ENCODE data around the gene DNAJC18.
"Not testable (repeated sequence)": the region's sequence is repeated elsewhere in the genome, so short reads cannot be mapped to it uniquely, and the experiment has no call there.

The DNAJC18 gene

DNA sequence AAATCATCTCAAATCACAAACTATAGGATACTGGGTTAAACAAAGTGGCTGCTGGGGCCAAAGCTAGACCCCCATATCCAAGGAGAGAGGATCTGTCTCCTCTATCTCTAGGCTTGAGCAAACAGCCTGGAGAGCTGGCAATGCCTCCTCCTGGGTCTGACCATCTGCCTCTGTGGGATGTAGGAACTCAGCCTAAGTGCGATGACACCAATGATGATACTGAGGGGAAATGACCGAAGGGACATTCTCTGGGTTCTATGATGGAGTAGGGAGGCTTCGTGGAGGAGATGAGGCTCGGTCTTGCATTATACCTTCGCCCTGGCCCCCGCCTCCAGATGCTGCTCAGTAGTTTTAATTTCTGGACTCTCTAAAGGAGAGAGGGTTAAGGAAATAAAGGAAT, 26.2 kb downstream of the DNAJC18 start:
- Histone ChIP-seq H3K36me3 (ENCODE audit: control insufficient read depth, insufficient read depth, low read length) (no peaks in the 10 kb centered on the region), H3K27me3 (ENCODE audit: control insufficient read depth, insufficient read depth, low read length) (no peaks in the 10 kb centered on the region), H3K4me3 (ENCODE audit: low read depth, low read length) (no peak overlapping the region), H3K9me3 (ENCODE audit: control insufficient read depth, low read length) (no peaks in the 10 kb centered on the region), H3K4me2 (ENCODE audit: low read length) (no peak overlapping the region), H3K4me1 (peaks cover 3% of the 10 kb centered on the region), H2AFZ (no peak overlapping the region), H3K27ac (no peak overlapping the region), H3K79me2 (no peaks in the 10 kb centered on the region), H3K9ac (no peak overlapping the region)
- TF ChIP-seq, protein P1, sequence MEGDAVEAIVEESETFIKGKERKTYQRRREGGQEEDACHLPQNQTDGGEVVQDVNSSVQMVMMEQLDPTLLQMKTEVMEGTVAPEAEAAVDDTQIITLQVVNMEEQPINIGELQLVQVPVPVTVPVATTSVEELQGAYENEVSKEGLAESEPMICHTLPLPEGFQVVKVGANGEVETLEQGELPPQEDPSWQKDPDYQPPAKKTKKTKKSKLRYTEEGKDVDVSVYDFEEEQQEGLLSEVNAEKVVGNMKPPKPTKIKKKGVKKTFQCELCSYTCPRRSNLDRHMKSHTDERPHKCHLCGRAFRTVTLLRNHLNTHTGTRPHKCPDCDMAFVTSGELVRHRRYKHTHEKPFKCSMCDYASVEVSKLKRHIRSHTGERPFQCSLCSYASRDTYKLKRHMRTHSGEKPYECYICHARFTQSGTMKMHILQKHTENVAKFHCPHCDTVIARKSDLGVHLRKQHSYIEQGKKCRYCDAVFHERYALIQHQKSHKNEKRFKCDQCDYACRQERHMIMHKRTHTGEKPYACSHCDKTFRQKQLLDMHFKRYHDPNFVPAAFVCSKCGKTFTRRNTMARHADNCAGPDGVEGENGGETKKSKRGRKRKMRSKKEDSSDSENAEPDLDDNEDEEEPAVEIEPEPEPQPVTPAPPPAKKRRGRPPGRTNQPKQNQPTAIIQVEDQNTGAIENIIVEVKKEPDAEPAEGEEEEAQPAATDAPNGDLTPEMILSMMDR (IDR thresholded peaks at IDR 0.05), result no peak

- Histone ChIP-seq H3K9ac (no peak overlapping the region), H3K27ac (no peak overlapping the region)
- TF ChIP-seq, protein P1 (IDR thresholded peaks at IDR 0.05), result no peak
Observed at GRCh38 chr5:139410993-139411828, 28.1 kb downstream of the DNAJC18 start.

DNA sequence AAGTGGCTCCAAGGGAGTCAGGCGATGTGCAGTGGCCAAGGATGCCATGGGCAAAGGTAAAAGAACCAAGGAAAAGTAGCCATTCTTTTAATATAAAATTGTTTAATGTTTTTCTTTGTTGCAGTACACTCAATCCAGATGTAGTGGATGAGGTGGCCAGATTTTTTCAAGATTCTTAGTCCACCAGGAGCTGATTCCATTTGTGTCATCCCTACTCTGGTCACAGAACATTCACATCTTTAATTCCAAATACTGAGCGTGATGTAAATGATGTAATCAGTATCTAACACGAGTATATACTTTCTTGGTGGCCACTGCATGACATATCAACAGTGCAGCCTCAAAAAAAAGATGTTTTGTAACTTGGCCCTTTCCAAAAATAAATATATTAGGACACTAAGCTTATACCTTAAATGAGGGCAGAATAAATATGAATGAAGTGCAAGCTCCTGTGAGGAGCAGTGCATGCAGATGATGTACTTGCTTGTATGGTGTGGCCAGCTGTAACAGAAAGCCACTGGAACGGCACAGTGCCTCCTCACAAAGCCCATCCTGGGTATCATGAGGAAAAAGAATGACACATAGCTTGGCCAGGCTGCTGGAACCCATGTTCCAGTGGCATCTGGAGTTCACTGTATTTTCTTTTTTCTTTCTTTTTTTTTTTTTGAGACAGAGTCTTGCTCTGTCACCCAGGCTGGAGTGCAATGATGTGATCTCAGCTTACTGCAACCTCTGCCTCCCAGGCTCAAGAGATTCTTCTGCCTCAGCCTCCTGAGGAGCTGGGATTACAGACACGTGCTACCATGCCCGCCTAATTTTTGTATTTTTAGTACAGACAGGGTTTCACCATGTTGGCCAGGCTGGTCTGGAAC, 29.0 kb downstream of the DNAJC18 start:
- Histone ChIP-seq H3K4me2 (ENCODE audit: low read length) (no peak overlapping the region), H2AFZ (no peak overlapping the region), H3K4me1 (peaks cover 3% of the 10 kb centered on the region), H3K27me3 (ENCODE audit: control insufficient read depth, insufficient read depth, low read length) (no peaks in the 10 kb centered on the region), H3K9me3 (ENCODE audit: control insufficient read depth, low read length) (no peaks in the 10 kb centered on the region), H3K36me3 (ENCODE audit: control insufficient read depth, insufficient read depth, low read length) (no peaks in the 10 kb centered on the region), H3K27ac (no peak overlapping the region), H3K79me2 (no peaks in the 10 kb centered on the region), H3K4me3 (ENCODE audit: low read depth, low read length) (no peak overlapping the region), H3K9ac (no peak overlapping the region)
- TF ChIP-seq, protein P1 (IDR thresholded peaks at IDR 0.05), result no peak

More at GRCh38 chr5:139410993-139411828, 28.1 kb downstream of the DNAJC18 start:
- no peak overlapping the region for H3K4me3 ChIP-seq (ENCODE audit: low read depth, low read length)
- no peak overlapping the region for H2AFZ ChIP-seq
- H3K27me3 ChIP-seq (ENCODE audit: control insufficient read depth, insufficient read depth, low read length), result no peaks in the 10 kb centered on the region
- H3K4me2 ChIP-seq (ENCODE audit: low read length), result no peak overlapping the region
- H3K9me3 ChIP-seq (ENCODE audit: control insufficient read depth, low read length), result no peaks in the 10 kb centered on the region
- H3K36me3 ChIP-seq (ENCODE audit: control insufficient read depth, insufficient read depth, low read length), result no peaks in the 10 kb centered on the region
- H3K79me2 ChIP-seq, result no peaks in the 10 kb centered on the region
- peaks cover 3% of the 10 kb centered on the region for H3K4me1 ChIP-seq

GRCh38 chr5:139409116-139409515, 30.2 kb downstream of the DNAJC18 start:
- not testable (repeated sequence) for H3K36me3 ChIP-seq (ENCODE audit: control insufficient read depth, insufficient read depth, low read length); H3K4me2 ChIP-seq (ENCODE audit: low read length); H3K4me3 ChIP-seq (ENCODE audit: low read depth, low read length); H3K4me1 ChIP-seq; H2AFZ ChIP-seq; H3K79me2 ChIP-seq; H3K9ac ChIP-seq; H3K9me3 ChIP-seq (ENCODE audit: control insufficient read depth, low read length); H3K27ac ChIP-seq; H3K27me3 ChIP-seq (ENCODE audit: control insufficient read depth, insufficient read depth, low read length)

DNA sequence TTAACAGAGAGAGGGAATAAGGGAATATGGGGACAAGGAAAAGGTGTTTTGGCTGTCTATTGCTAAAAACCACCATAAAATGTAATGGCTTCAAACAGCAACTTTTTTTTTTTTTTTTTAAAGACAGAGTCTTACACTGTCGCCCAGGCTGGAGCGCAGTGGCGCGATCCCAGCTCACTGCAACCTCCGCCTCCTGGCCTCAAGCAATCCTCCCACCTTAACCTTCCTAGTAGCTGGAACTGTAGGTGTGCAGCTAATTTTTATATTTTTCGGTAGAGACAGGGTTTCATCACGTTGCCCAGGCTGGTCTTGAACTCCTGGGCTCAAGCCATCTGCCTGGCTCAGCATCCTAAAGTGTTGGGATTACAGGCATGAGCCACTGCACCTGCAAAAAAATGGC, 31.1 kb downstream of the DNAJC18 start:
- no peak overlapping the region for H3K9ac ChIP-seq
- H3K4me3 ChIP-seq (ENCODE audit: low read depth, low read length), result no peak overlapping the region
- H3K4me1 ChIP-seq, result peaks cover 9% of the 10 kb centered on the region
- TF ChIP-seq, protein P1 (IDR thresholded peaks at IDR 0.05), result no peak
- no peaks in the 10 kb centered on the region for H3K27me3 ChIP-seq (ENCODE audit: control insufficient read depth, insufficient read depth, low read length)
- no peak overlapping the region for H3K27ac ChIP-seq
- no peaks in the 10 kb centered on the region for H3K36me3 ChIP-seq (ENCODE audit: control insufficient read depth, insufficient read depth, low read length)
- no peaks in the 10 kb centered on the region for H3K79me2 ChIP-seq
- H2AFZ ChIP-seq, result no peak overlapping the region
- no peaks in the 10 kb centered on the region for H3K9me3 ChIP-seq (ENCODE audit: control insufficient read depth, low read length)
- no peak overlapping the region for H3K4me2 ChIP-seq (ENCODE audit: low read length)

Measured in parathyroid adenoma (tissue), 2 donors.